Naive B cell (primary cell): ENCODE measurements around the gene CEP112. TPM values are rescaled to one million over a fixed set of nuclear protein-coding genes. Genes with fewer than 3 reads are reported as not detected.
A peak's percentile ranks its signal among the peaks of the same experiment; 100 is the strongest.
"Not testable (repeated sequence)": the region's sequence is repeated elsewhere in the genome, so short reads cannot be mapped to it uniquely, and the experiment has no call there.

Experiments used
- ATAC-seq, 2 donors: fragments of 150-1000 bp; cut with Tn5 transposase; 2 replicates each; pipeline ENCODE4 v1.10.0; 2021; ENCODE audit warnings: low read depth in 2 of 2, mild to moderate bottlenecking in 2 of 2, moderate library complexity in 2 of 2
- DNase-seq: peaks from one replicate; pipeline ENCODE4 v3.0.0; 2022
- H3K27ac Mint-ChIP-seq, 6 donors: one replicate each; pipeline ENCODE4 v1.8.0; 2020 to 2022; ENCODE audit warnings: mild to moderate bottlenecking in 6 of 6, mixed read lengths in 6 of 6, moderate library complexity in 5 of 6, inconsistent platforms in 2 of 6
- H3K27me3 Mint-ChIP-seq, 3 donors: one replicate each; pipeline ENCODE4 v1.8.0; 2021 to 2022; ENCODE audit warnings: mixed read lengths in 3 of 3, mild to moderate bottlenecking in 1 of 3
- H3K36me3 Mint-ChIP-seq, 2 donors: one replicate each; pipeline ENCODE4 v1.8.0; 2020 to 2022; ENCODE audit warnings: mixed read lengths in 2 of 2, inconsistent platforms in 1 of 2, mild to moderate bottlenecking in 1 of 2
- H3K4me1 Mint-ChIP-seq, 3 donors: one replicate each; pipeline ENCODE4 v1.8.0; 2020 to 2022; ENCODE audit warnings: mixed read lengths in 3 of 3, inconsistent platforms in 1 of 3, mild to moderate bottlenecking in 1 of 3, moderate library complexity in 1 of 3
- H3K4me3 Mint-ChIP-seq, 8 donors: one replicate each; pipeline ENCODE4 v1.8.0; 2020 to 2022; ENCODE audit warnings: mild to moderate bottlenecking in 8 of 8, mixed read lengths in 8 of 8, moderate library complexity in 8 of 8, inconsistent platforms in 2 of 8
- H3K9me3 Mint-ChIP-seq, 7 donors: one replicate each; pipeline ENCODE4 v1.8.0; 2020 to 2022; ENCODE audit warnings: mixed read lengths in 7 of 7, mild to moderate bottlenecking in 5 of 7, inconsistent platforms in 2 of 7, moderate library complexity in 1 of 7
- polyA plus RNA-seq, 6 donors: library from polyadenylated mRNA; unstranded; fragments of 300-500 nt; fragmentation: Illumina TruSeq; gene quantifications; one replicate each; pipeline ENCODE4 v1.2.3, GENCODE V29; 2021; ENCODE audit warnings: low read depth in 6 of 6

Gene CEP112
- polyA plus RNA-seq, 6 donors from 2014 or later = 1.1 to 2.5 (median 1.6) TPM

DNA sequence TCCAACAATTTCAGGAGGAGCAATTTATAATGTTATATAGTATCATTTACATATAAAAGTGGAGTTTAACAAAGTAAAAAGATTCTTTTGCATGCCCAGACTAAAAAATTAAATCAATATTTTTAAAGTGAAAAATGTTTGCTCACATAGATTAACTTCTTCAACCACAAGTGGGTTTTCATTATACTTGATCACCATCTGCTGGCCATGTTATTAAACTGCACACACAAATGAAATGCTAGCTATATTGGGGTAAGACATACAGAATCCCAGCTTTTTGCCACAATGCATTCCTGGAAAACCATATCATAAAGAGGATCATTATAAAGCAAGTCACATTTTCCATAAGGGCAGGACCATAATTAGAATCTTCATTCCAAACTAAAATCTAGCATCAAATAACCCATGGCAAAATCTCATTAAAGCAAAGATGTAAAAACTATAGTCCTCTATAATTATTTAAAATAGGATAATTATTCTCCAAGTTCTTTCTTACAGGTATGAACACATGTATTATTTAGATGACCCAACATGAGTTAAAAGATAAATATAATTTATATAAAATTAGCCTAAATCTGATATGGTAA lies 26.3 kb downstream of the CEP112 start:
- H3K4me1 Mint-ChIP-seq = no peaks in the 10 kb centered on the region
- no peaks in the 10 kb centered on the region for H3K36me3 Mint-ChIP-seq
- H3K4me3 Mint-ChIP-seq = no peak overlapping the region
- no peaks in the 10 kb centered on the region for H3K9me3 Mint-ChIP-seq
- H3K27me3 Mint-ChIP-seq = no peaks in the 10 kb centered on the region
- no peak overlapping the region for H3K27ac Mint-ChIP-seq
- ATAC-seq = no peak
- peak; percentile 21 for DNase-seq

DNA sequence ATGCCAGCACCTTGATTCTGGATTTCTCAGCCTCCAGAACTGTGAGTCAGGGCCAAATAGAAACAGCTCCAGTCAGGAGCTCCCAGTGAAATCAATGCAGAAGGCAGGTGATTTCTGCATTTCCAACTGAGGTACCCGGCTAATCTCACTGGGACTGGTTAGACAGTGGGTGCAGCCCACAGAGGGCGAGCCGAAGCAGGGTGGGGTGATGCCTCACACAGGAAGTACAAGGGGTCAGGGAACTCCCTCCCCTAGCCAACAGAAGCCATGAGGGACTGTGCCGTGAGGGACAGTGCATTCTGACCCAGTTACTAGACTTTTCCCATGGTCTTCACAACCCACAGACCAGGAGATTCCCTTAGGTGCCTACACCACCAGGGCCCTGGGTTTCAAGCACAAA lies 36.9 kb downstream of the CEP112 start:
- ATAC-seq, H3K4me1 Mint-ChIP-seq, H3K4me3 Mint-ChIP-seq, H3K27ac Mint-ChIP-seq, DNase-seq, H3K27me3 Mint-ChIP-seq: not testable (repeated sequence)
- Mint-ChIP-seq H3K36me3 (peaks cover 0 to 27% of the 10 kb centered on the region in 2 donors), H3K9me3 (peaks cover 5 to 20% (median 15%) of the 10 kb centered on the region in 7 donors)

DNA sequence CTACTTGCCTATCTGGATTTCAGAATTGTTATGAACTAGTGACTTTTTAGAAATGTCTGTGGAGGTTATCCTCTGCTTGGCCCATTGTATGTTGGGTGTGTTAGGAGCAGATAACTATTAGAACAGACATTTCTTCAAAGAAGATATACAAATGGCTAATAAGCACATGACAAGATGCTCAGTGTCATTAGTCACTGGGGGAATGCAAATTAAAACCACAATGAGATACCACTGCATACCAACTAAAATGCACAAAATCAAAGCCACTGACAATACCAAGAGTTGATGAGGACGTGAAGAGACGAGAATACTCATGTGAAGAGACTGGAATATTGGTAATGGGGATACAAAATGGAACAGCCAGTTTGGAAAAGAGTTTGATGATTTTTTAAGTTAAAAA lies 39.2 kb downstream of the CEP112 start:
- DNase-seq (no peak), ATAC-seq (no peak)
- peaks cover 0 to 8% (median 6%) of the 10 kb centered on the region in 3 donors for H3K27me3 Mint-ChIP-seq
- no peak overlapping the region for H3K27ac Mint-ChIP-seq
- H3K4me3 Mint-ChIP-seq = no peak overlapping the region
- H3K9me3 Mint-ChIP-seq = peaks cover 0 to 11% (median 2%) of the 10 kb centered on the region in 7 donors
- H3K4me1 Mint-ChIP-seq = peaks cover 13 to 15% (median 13%) of the 10 kb centered on the region in 3 donors
- H3K36me3 Mint-ChIP-seq = peaks cover 4 to 20% of the 10 kb centered on the region in 2 donors

DNA sequence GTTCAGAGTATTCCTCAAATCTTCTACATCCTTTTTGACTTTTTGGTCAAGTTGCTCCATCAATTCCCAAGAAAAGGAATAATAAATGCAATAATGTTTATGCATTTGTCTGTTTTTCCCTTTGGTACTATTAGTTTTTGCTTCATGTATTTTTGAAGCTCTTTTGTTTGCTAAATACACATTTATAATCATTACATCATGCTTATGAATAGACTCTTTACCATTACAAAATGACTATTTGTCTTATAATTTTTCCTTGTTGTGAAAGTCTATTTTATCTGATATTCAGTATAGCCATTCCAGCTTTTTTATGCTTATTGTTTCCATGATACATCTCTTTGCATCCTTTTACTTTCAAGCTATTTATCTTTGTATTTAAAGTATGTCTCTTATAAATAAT lies 41.2 kb downstream of the CEP112 start:
- H3K4me1 Mint-ChIP-seq = peaks cover 13 to 15% (median 13%) of the 10 kb centered on the region in 3 donors
- H3K27me3 Mint-ChIP-seq = no peaks in the 10 kb centered on the region
- ATAC-seq (no peak), DNase-seq (no peak)
- peak overlapping the region in 1 of 8 donors; percentile 18 for H3K4me3 Mint-ChIP-seq
- peak overlapping the region in 2 of 6 donors; percentile 32 to 76 for H3K27ac Mint-ChIP-seq
- peaks cover 4 to 7% of the 10 kb centered on the region in 2 donors for H3K36me3 Mint-ChIP-seq
- peaks cover 0 to 4% (median 0%) of the 10 kb centered on the region in 7 donors for H3K9me3 Mint-ChIP-seq

DNA sequence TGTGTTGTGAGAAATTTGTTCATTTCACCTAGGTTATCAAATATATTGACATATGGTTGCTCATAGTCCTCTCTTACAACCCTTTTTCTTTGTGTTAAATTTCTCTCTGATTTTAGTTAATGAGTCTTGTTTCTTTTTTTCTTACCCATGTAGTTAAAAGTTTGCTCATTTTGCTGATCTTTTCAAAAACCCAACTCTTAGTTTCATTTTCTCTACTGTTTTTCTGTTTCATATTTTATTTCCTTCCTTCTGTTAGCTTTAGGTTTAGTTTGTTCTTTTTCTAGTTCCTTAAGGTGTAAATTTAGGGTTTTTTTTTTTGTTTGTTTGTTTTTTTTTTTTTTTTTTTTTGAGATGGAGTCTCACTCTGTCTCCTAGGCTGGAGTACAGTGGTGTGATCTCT lies 42.4 kb downstream of the CEP112 start:
- H3K27me3 Mint-ChIP-seq = no peaks in the 10 kb centered on the region
- H3K4me3 Mint-ChIP-seq = peak overlapping the region in 6 of 8 donors; percentile 12 to 73 (median 49)
- ATAC-seq (no peak), DNase-seq (no peak)
- peak overlapping the region; percentile 15 to 79 (median 40) for H3K27ac Mint-ChIP-seq
- peaks cover 4 to 7% of the 10 kb centered on the region in 2 donors for H3K36me3 Mint-ChIP-seq
- H3K4me1 Mint-ChIP-seq = peaks cover 13 to 15% (median 13%) of the 10 kb centered on the region in 3 donors
- peaks cover 0 to 4% (median 0%) of the 10 kb centered on the region in 7 donors for H3K9me3 Mint-ChIP-seq

DNA sequence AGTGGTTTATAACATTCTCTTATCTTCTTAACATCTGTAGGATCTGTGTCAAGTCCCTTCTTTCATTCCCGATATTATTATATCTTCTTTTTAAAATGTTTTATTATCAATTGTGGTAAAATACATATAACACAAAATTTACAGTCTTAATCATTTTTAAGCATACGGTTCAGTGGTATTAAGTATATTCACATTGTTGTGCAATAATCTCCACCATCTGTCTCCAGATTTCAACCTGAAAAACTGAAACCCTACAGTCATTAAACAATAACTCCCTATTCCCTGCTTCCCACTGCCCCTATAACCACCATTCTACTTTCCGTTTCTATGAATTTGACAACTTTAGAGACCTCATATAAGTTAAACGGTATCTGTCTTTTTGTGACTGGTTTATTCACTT lies 45.5 kb downstream of the CEP112 start:
- peaks cover 21 to 32% (median 25%) of the 10 kb centered on the region in 3 donors for H3K4me1 Mint-ChIP-seq
- ATAC-seq (no peak), DNase-seq (no peak)
- no peak overlapping the region for H3K4me3 Mint-ChIP-seq
- H3K27me3 Mint-ChIP-seq = no peaks in the 10 kb centered on the region
- peaks cover 4 to 7% of the 10 kb centered on the region in 2 donors for H3K36me3 Mint-ChIP-seq
- H3K9me3 Mint-ChIP-seq = peaks cover 0 to 3% (median 0%) of the 10 kb centered on the region in 7 donors
- no peak overlapping the region for H3K27ac Mint-ChIP-seq

DNA sequence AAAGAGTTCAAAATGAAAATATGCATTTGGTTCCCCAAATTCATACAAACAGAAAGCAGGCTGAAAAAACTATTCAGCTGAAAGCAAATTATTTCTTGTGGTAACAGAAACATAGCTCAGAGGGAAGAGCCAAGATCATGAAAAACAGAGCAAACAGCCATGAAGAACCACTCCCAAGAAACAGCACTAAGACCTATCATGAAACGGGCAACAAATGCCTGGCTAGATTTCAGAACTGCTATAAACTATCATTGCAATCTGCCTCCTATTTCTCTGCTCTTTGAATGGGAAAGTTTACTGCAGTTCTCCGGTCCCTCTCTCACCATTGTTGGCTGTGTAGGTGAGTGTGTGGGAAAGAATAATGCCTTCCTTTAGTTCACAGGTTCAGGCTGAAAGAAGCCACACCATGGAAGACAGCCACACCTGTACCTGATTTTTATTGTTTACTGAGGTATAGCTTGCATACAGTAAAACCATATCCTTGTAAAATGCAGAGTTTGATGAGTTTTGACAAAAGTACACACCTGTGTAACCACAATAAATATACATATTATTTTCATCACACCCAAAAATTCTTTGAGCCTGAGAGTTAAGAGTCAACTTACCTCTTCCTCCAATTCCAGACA lies 48.2 kb downstream of the CEP112 start:
- H3K4me1 Mint-ChIP-seq = peaks cover 21 to 36% (median 33%) of the 10 kb centered on the region in 3 donors
- peaks cover 2 to 12% (median 4%) of the 10 kb centered on the region in 7 donors for H3K9me3 Mint-ChIP-seq
- DNase-seq = no peak
- no peaks in the 10 kb centered on the region for H3K27me3 Mint-ChIP-seq
- no peak overlapping the region for H3K4me3 Mint-ChIP-seq
- peaks cover 7 to 11% of the 10 kb centered on the region in 2 donors for H3K36me3 Mint-ChIP-seq
- H3K27ac Mint-ChIP-seq = peak overlapping the region in 1 of 6 donors; percentile 43
- ATAC-seq = no peak

DNA sequence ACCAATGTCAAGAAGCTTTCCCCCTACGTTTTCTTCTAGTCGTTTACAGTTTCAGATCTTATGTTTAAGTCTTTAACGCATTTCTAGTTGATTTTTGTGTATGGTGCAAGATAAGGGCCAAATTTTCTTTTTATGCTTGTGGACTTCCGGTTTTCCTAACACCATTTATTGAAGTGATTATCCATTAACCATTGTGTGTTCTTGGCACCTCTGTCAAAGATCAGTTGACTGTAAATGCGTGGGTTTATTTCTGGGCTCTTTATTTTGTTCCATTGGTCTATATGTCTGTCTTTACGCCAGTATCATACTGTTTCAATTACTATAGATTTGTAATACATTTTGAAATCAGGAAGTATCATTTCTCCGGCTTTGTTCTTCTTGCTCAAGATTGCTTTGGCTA lies 49.5 kb downstream of the CEP112 start:
- Mint-ChIP-seq H3K4me3 (no peak overlapping the region), H3K27me3 (no peaks in the 10 kb centered on the region), H3K36me3 (peaks cover 7 to 20% of the 10 kb centered on the region in 2 donors), H3K9me3 (peaks cover 2 to 25% (median 14%) of the 10 kb centered on the region in 7 donors), H3K27ac (peak overlapping the region in 1 of 6 donors; percentile 17), H3K4me1 (peaks cover 34 to 44% (median 43%) of the 10 kb centered on the region in 3 donors)
- ATAC-seq (no peak), DNase-seq (no peak)

DNA sequence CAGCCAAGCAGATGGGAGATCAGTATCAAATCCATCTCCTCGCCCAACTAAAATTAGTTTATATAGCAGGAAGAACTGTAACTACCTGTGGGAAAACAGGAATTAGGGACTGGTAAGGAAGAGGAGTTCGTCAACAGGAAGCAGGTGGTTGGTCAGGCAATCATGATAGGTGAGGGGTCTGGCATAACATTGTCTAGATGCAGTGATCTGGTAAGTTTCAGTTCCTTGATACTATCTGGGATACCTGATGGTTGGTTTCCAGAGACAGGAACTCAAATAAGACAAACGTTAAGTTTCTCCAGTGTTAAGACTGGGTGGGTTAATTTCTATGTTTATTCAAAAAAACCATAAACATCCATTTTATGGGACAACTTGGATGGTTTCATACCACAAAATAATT lies 53.8 kb downstream of the CEP112 start:
- ATAC-seq = peak; percentile 71 to 75
- peak; percentile 1 for DNase-seq

DNA sequence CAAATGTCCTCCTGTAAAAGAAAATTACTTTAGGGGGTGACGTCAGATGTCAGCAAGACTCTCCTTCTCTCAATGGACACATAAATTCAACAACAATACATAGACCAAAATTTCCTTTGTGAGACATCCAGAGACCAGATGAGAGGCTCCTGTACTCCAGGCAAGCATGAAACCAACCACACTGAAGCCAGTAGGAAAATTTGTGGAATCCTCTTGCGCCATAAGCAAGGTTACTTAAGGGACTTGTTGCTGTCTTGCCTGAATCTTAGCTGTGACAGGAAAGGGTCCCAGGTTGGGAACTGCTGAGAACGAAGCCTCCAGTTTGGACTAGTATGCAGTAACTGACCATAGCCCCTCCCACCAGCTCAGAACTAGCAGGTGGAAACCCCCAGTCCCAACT lies 56.0 kb downstream of the CEP112 start:
- Mint-ChIP-seq H3K27me3 (no peaks in the 10 kb centered on the region), H3K9me3 (peaks cover 7 to 43% (median 24%) of the 10 kb centered on the region in 7 donors), H3K4me3 (no peak overlapping the region), H3K4me1 (peaks cover 39 to 41% (median 39%) of the 10 kb centered on the region in 3 donors), H3K36me3 (peaks cover 16 to 33% of the 10 kb centered on the region in 2 donors), H3K27ac (peak overlapping the region in 2 of 6 donors; percentile 72 to 74)
- no peak for ATAC-seq
- no peak for DNase-seq

More for the DNA sequence above, 53.8 kb downstream of the CEP112 start:
- Mint-ChIP-seq H3K36me3 (peaks cover 16 to 33% of the 10 kb centered on the region in 2 donors), H3K4me3 (peak overlapping the region in 6 of 8 donors; percentile 40 to 81 (median 64)), H3K4me1 (peaks cover 45 to 56% (median 54%) of the 10 kb centered on the region in 3 donors), H3K9me3 (peaks cover 7 to 43% (median 24%) of the 10 kb centered on the region in 7 donors), H3K27ac (peak overlapping the region; percentile 10 to 86 (median 66)), H3K27me3 (no peaks in the 10 kb centered on the region)

DNA sequence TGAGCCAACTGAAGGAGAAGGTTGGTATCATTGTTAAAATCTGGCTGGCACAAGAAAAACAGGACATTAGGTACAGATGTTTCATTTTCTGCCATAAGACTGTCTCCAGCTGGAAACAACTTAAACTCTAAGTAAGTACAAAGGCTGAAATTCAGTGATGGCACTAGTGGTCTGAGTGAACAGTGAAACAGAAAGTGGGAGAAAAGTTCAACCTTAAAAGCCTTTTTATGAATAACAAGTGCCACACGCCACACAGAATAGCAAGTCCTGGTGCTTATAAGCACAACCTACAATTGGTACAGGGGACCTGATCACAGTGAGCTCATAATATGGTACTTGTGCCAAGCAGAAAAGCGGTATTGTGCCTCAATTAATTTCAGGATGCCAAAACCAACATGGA lies 56.7 kb downstream of the CEP112 start:
- ATAC-seq (no peak), DNase-seq (no peak)
- peak overlapping the region in 3 of 6 donors; percentile 36 to 72 (median 52) for H3K27ac Mint-ChIP-seq
- H3K4me1 Mint-ChIP-seq = peaks cover 37% of the 10 kb centered on the region in 3 donors
- no peaks in the 10 kb centered on the region for H3K27me3 Mint-ChIP-seq
- peaks cover 7 to 43% (median 24%) of the 10 kb centered on the region in 7 donors for H3K9me3 Mint-ChIP-seq
- H3K4me3 Mint-ChIP-seq = no peak overlapping the region
- H3K36me3 Mint-ChIP-seq = peaks cover 16 to 33% of the 10 kb centered on the region in 2 donors

DNA sequence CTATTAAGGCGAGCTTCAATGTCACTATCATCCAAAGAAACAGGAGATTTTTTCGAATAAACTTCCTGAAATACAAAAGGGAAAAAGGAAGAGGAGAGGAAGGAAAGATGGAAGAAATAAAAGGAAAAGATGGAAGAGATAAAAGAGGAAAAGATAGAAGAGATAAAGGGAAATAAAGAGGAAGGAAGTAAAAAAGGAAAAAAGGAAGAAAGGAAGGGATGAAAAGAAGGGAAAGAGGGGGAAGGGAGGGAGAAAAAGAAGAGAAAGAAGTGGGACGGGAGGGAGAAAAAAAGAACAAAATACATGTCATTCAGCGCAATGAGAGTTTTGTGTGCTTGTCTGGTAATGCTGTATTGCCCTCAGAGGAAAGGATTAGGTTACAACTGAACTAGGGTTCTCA lies 62.2 kb downstream of the CEP112 start:
- ATAC-seq (no peak), DNase-seq (no peak)
- no peaks in the 10 kb centered on the region for H3K36me3 Mint-ChIP-seq
- H3K9me3 Mint-ChIP-seq = no peaks in the 10 kb centered on the region
- no peak overlapping the region for H3K4me3 Mint-ChIP-seq
- no peak overlapping the region for H3K27ac Mint-ChIP-seq
- peaks cover 0 to under 1% (median 0%) of the 10 kb centered on the region in 3 donors for H3K4me1 Mint-ChIP-seq
- H3K27me3 Mint-ChIP-seq = no peaks in the 10 kb centered on the region

DNA sequence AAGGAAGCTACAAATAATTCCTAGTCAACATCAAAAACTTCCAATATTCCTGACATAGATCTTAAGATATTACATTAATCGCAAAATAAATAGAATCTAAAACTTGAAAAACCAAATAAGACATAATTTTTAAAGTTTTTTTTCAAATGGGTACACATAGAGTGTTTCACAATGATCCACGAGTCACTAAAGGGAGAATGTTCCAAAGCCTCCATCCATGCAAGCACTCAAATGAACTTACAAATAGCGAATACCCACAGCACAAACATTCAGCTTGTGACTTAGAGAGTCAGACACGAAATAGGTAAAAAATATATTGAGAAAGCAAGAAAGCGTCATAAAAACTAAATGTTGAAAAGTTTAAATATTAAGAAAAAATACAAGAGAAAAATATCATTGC lies 65.7 kb downstream of the CEP112 start:
- Mint-ChIP-seq H3K27ac (no peak overlapping the region), H3K36me3 (peaks cover 0 to 6% of the 10 kb centered on the region in 2 donors), H3K4me1 (no peaks in the 10 kb centered on the region), H3K4me3 (no peak overlapping the region), H3K27me3 (no peaks in the 10 kb centered on the region), H3K9me3 (peaks cover 0 to 13% (median 4%) of the 10 kb centered on the region in 7 donors)
- DNase-seq (no peak), ATAC-seq (no peak)

DNA sequence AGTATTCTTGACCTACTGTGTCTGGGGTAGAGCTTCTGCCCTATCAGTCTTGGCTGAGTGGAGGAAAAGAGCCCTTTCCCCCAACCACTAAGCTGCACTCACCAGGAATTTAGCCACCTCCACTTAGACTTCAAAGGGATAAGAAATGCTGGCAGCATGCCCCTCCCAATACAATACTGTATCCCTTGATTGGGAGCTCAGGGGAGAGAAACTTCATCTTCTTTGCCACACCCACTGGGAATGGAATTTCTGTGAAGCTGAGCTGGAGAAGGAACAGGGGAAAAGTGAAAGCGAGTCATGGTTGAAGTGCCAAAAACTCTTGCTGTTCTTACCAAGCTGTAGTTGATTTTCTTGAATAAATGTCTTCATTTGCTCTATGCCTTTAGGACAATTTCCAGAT lies 68.8 kb downstream of the CEP112 start:
- Mint-ChIP-seq H3K27me3 (no peaks in the 10 kb centered on the region), H3K4me1 (no peaks in the 10 kb centered on the region), H3K36me3 (peaks cover 8 to 11% of the 10 kb centered on the region in 2 donors), H3K27ac (peak overlapping the region in 1 of 6 donors; percentile 66), H3K9me3 (peaks cover 0 to 34% (median 13%) of the 10 kb centered on the region in 7 donors), H3K4me3 (no peak overlapping the region)
- ATAC-seq = no peak
- no peak for DNase-seq
